GM19043 (cell line): ENCODE data around the gene MEIS3.
"Not testable (repeated sequence)": the region's sequence is repeated elsewhere in the genome, so short reads cannot be mapped to it uniquely, and the experiment has no call there.

ENCODE experiments used
- ATAC-seq: cut with Tn5 transposase; IDR thresholded peaks from one replicate; pipeline ENCODE4 v1.9.1; 2021; ENCODE audit warnings: low read depth; ENCODE audit not compliant: unreplicated experiment

Gene MEIS3

DNA sequence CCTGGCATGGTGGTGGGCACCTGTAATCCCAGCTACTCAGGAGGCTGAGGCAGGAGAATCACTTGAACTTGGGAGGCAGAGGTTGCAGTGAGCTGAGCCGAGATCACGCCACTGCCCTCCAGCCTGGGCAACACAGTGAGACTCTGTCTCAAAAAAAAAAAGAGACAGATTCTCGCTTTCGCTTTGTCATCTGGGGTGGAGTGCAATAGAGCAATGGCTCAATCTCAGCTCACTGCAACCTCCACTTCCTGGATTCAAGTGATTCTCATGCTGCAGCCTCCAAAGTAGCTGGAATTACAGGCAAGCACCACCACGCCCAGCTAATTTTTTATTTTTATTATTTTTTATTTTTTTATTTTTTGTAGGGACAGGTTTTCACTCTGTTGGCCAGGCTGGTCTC lies 30.6 kb downstream of the MEIS3 start:
- ATAC-seq, result not testable (repeated sequence)

DNA sequence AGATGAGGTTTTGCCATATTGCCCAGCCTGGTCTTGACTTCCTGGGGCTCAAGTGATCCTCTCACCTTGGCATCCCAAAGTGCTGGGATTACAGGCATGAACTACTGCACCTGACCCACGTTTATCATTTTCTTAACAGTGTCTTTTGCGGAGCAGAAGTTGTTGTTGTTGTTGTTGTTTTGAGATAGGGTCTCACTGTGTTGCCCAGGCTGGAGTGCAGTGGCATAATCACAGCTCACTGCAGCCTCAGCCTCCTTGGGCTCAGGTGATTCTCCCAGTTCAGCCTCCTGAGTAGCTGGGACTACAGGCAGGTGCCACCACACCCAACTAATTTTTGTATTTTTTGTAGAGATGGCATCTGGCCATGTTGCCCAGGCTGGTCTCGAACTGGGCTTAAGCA lies 31.7 kb downstream of the MEIS3 start:
- ATAC-seq, result not testable (repeated sequence)

GRCh38 chr19:47386582-47386981 lies 32.7 kb downstream of the MEIS3 start:
- not testable (repeated sequence) for ATAC-seq

- not testable (repeated sequence) for ATAC-seq
Measured at GRCh38 chr19:47384533-47384932, 34.8 kb downstream of the MEIS3 start.

DNA sequence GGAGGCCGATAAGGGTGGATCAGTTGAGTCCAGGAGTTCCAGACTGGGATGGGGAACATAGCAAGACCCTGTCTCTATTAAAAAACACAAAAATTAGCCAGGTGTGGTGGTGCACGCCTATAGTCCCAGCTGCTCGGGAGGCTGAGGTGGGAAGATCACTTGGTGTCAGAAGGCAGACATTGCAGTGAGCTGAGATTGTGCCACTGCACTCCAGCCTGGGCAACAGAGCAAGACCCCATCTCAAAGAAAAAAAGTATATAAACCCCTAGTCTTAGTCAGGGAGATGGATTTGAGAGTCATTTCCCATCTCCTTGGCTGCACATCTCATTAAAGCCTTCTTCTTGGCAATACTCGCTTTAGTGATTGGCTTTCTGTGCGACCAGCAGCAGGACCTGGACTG lies 35.4 kb downstream of the MEIS3 start:
- ATAC-seq, result not testable (repeated sequence)

GRCh38 chr19:47381653-47382279 lies 37.6 kb downstream of the MEIS3 start:
- ATAC-seq, result no peak

- no peak for ATAC-seq
Measured at GRCh38 chr19:47381121-47381520, 38.2 kb downstream of the MEIS3 start.

- no peak for ATAC-seq
Measured at GRCh38 chr19:47380559-47380958, 38.8 kb downstream of the MEIS3 start.

DNA sequence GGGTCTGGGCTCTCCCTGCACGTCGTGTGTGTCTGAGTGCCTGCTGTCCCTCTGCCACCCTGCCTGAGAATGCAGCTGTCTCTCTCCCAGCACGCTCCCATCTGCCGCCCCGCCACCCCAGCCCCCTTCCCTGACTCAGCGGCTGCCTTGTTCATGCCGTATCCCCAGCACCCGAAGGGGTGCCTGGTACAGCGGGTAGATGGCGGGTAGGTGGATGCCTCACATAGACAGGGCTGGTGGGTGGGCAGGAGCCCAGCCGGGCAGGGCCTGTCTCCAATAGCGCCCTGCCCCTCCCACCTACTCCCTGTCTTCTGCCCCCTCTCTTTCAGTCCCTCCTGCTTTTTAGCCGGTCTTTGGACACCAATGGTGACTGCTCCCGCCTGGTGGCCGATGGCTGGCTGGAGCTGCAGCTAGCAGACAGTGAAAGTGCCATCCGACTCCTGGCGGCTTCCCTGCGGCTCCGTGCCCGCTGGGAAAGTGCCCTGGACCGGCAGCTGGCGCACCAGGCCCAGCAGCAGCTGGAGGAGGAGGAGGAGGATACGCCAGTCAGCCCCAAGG lies 39.9 kb downstream of the MEIS3 start:
- no peak for ATAC-seq

- no peak for ATAC-seq
Measured at GRCh38 chr19:47378246-47378645, 41.1 kb downstream of the MEIS3 start.

DNA sequence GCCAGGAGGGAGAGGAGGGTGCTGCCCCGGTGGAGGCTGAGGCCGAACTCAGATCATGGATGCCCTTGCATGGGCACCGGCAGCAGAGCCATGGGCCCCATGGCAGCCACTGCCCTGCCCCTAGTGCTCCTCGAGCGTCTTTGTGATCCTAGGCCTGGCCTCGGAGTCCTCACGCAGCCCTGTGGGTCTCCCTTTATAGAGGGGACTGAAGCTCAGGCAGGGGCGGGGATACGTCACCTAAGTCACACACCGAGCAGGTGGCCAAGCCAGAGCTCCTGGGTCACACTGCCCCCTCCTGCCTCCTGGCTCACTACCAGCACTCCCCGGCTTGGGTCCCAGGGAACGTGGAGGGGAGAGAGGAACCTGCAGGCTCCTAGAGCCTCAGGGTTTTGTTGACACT lies 41.5 kb downstream of the MEIS3 start:
- no peak for ATAC-seq

DNA sequence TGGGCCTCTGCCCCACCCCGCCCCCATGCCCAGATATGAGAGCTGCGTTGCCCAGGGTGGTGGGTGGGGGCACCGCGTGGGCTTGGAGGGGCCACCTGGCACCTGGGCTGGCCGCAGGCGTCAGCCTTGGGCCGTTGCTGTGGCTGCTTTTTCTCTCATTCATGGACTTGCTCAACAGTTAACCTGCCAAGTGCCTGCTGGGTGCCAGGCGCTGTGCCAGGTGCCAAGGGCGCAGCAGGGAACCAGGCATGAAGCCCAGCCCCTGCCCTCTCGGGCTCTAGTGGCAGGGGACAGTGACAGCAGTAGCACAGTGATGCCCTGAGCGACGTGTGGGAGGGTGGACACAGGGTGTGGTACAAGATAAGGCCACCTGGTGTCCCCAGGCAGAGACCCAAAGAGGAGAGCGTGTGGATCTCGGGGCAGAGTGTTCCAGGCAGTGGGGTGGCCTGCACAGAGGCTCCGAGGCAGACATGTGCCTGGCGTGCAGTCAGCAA lies 42.1 kb downstream of the MEIS3 start:
- no peak for ATAC-seq

GRCh38 chr19:47376589-47377144 lies 42.7 kb downstream of the MEIS3 start:
- no peak for ATAC-seq

- ATAC-seq, result no peak
Measured at GRCh38 chr19:47375694-47376588, 43.4 kb downstream of the MEIS3 start.

- ATAC-seq, result no peak
Measured at GRCh38 chr19:47374876-47375693, 44.2 kb downstream of the MEIS3 start.

DNA sequence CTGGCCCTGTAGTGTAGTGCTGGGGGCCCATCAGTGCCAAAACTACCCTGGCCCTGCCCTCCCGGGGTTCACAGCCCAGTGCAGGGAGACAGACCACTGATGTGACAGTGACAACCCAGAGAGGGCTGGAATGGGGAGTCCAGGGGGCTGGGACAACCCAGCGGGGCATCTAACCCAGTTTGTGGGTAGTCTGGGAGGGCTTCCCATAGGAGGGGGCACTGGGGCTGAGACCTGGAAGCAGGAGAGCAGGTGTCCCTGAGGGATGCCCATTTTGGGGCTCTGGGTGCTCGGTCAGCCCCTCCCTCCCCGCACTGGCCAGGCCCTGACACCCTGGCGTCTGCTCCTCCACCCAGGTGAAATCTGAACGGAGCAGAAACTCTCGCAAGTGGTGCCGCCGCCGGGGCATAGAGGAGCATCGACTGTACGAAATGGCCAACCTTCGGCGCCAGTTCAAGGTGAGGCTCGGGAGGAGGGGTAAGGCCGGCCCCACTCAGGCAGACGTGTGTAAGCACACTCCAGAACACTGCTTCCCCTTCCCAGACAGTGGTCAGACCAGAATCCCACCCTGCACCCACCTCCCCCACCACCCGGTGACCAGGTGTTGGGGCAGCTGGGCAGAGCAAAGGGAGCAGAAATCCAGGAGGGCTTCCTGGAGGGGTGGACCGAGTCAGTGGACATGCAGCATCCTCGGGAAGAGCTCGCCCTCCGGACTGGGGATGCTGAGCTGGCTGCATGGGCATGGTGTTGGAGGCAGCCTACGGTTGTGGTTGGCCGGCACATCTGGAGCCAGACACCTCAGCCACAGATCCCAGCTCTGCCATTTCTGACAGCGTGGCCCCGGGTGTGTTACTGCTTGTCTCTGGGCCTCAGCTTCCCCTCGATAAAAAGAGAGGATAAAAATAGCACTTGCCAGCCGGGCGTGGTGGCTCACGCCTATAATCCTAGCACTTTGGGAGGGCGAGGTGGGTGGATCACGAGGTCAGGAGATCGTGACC lies 45.8 kb downstream of the MEIS3 start:
- ATAC-seq, result no peak

GRCh38 chr19:47372603-47373002 lies 46.7 kb downstream of the MEIS3 start:
- ATAC-seq, result no peak

- no peak for ATAC-seq
Measured at GRCh38 chr19:47371261-47371660, 48.1 kb downstream of the MEIS3 start.

DNA sequence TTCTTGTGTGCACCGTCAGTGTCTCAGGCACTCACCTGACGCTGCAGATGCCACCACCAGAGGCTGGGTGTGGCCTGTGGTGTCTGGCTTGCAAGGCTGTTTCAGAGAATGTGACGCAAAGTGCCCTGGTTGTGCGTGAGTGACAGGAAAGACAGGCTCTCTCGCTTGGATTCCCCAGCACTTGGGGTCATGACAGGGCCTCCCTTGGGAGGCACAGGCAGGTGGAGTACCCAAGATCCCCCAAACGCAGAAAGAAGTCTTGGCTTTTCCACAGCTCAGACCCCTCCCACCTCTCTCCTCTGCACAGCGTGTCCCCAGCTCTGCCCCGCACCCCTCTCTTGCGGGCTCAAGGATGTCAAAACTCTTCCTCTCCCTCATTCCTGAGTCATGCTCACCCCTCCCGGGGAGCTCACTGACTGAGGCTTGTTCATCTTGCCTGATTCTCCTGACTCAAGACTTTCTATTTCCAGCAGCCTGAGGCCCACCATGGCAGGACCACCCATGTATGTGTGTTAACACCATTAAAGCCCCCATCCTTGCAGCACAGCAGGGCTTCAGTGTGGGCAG lies 49.2 kb downstream of the MEIS3 start:
- no peak for ATAC-seq
